Large intestine (tissue), 3 donors: ENCODE results near the gene CDC42EP5. TPM values are rescaled to one million over a fixed set of nuclear protein-coding genes. Genes with fewer than 3 reads are reported as not detected.

ENCODE experiments used
- DNase-seq, 2 donors: peaks; one replicate each; pipeline versions ENCODE4 v3.0.0 to v3.0.0-alpha.2; 2013
- H3K27ac ChIP-seq: one replicate; pipeline ENCODE4 v1.5.1; 2013; ENCODE audit warnings: low read length
- H3K27me3 ChIP-seq: 2 replicates; pipeline ENCODE4 v1.6.1; 2013; ENCODE audit warnings: low read length; ENCODE audit not compliant: control insufficient read depth, insufficient read depth
- H3K36me3 ChIP-seq: 2 replicates; pipeline ENCODE4 v1.6.1; 2013; ENCODE audit warnings: low read length; ENCODE audit not compliant: control insufficient read depth, insufficient read depth
- H3K4me1 ChIP-seq: one replicate; pipeline ENCODE4 v1.6.1; 2013; ENCODE audit warnings: low read length; ENCODE audit not compliant: control insufficient read depth, insufficient read depth
- H3K4me3 ChIP-seq: one replicate; pipeline ENCODE4 v1.5.1; 2013; ENCODE audit warnings: low read length
- H3K9me3 ChIP-seq: one replicate; pipeline ENCODE4 v1.6.1; 2013; ENCODE audit warnings: mild to moderate bottlenecking, low read depth, low read length, moderate library complexity; ENCODE audit not compliant: control insufficient read depth
- WGBS: methylation state at CpG from one replicate; pipeline ENCODE4 v1.1.5; 2013; ENCODE audit warnings: low lambda C conversion rate; ENCODE audit not compliant: insufficient coverage; 5-methylcytosine and 5-hydroxymethylcytosine counted together
- polyA plus RNA-seq: library from polyadenylated mRNA; unstranded; fragments of 120-200 nt; gene quantifications from one replicate; pipeline ENCODE4 v1.2.1, GENCODE V29; 2013

The CDC42EP5 gene
- polyA plus RNA-seq, 1 donor = 161 TPM

GRCh38 chr19:54434873-54435214 is 38.3 kb downstream of the CDC42EP5 start:
- WGBS = no CpG with 5 or more reads among the region's 11 CpGs
- Histone ChIP-seq H3K27me3 (peaks cover 5% of the 10 kb centered on the region), H3K36me3 (peaks cover 8% of the 10 kb centered on the region), H3K27ac (no peak overlapping the region), H3K9me3 (no peaks in the 10 kb centered on the region), H3K4me1 (peaks cover 20% of the 10 kb centered on the region), H3K4me3 (no peak overlapping the region)
- DNase-seq = no peak

GRCh38 chr19:54434112-54434872 is 38.8 kb downstream of the CDC42EP5 start:
- DNase-seq = peak in 1 of 2 donors; percentile 49
- Histone ChIP-seq H3K27me3 (peaks cover 8% of the 10 kb centered on the region), H3K4me1 (peaks cover 20% of the 10 kb centered on the region), H3K9me3 (no peaks in the 10 kb centered on the region), H3K36me3 (peaks cover 8% of the 10 kb centered on the region), H3K4me3 (no peak overlapping the region), H3K27ac (no peak overlapping the region)
- WGBS = no CpG with 5 or more reads among the region's 23 CpGs

- Histone ChIP-seq H3K4me1 (peaks cover 20% of the 10 kb centered on the region), H3K9me3 (no peaks in the 10 kb centered on the region), H3K27me3 (peaks cover 12% of the 10 kb centered on the region), H3K4me3 (no peak overlapping the region), H3K36me3 (peaks cover 4% of the 10 kb centered on the region), H3K27ac (no peak overlapping the region)
- DNase-seq = no peak
- WGBS = no CpG with 5 or more reads among the region's 5 CpGs
Measured at GRCh38 chr19:54433697-54434096, 39.4 kb downstream of the CDC42EP5 start.

- Histone ChIP-seq H3K36me3 (no peaks in the 10 kb centered on the region), H3K4me1 (peaks cover 17% of the 10 kb centered on the region), H3K27ac (no peak overlapping the region), H3K27me3 (peaks cover 16% of the 10 kb centered on the region), H3K4me3 (no peak overlapping the region), H3K9me3 (no peaks in the 10 kb centered on the region)
- DNase-seq = no peak
- WGBS = no CpG with 5 or more reads among the region's 10 CpGs
Measured at GRCh38 chr19:54432144-54432738, 40.9 kb downstream of the CDC42EP5 start.

GRCh38 chr19:54431255-54431838 is 41.7 kb downstream of the CDC42EP5 start:
- H3K4me1 ChIP-seq = peaks cover 17% of the 10 kb centered on the region
- DNase-seq = no peak
- peaks cover 20% of the 10 kb centered on the region for H3K27me3 ChIP-seq
- no peaks in the 10 kb centered on the region for H3K36me3 ChIP-seq
- H3K4me3 ChIP-seq = no peak overlapping the region
- no peaks in the 10 kb centered on the region for H3K9me3 ChIP-seq
- H3K27ac ChIP-seq = no peak overlapping the region
- 23% methylated on average over 3 of the region's 11 CpGs for WGBS

GRCh38 chr19:54430306-54431254 is 42.5 kb downstream of the CDC42EP5 start:
- Histone ChIP-seq H3K27ac (no peak overlapping the region), H3K9me3 (no peaks in the 10 kb centered on the region), H3K4me3 (no peak overlapping the region), H3K27me3 (peaks cover 21% of the 10 kb centered on the region), H3K4me1 (peaks cover 17% of the 10 kb centered on the region), H3K36me3 (no peaks in the 10 kb centered on the region)
- peak; percentile 32 to 54 for DNase-seq
- WGBS = no CpG with 5 or more reads among the region's 43 CpGs

GRCh38 chr19:54429545-54430227 is 43.4 kb downstream of the CDC42EP5 start:
- H3K9me3 ChIP-seq = no peaks in the 10 kb centered on the region
- H3K27ac ChIP-seq = no peak overlapping the region
- peaks cover 21% of the 10 kb centered on the region for H3K27me3 ChIP-seq
- peaks cover 11% of the 10 kb centered on the region for H3K4me1 ChIP-seq
- no peak for DNase-seq
- H3K36me3 ChIP-seq = no peaks in the 10 kb centered on the region
- no CpG with 5 or more reads among the region's 13 CpGs for WGBS
- H3K4me3 ChIP-seq = no peak overlapping the region

- Histone ChIP-seq H3K27ac (no peak overlapping the region), H3K9me3 (no peaks in the 10 kb centered on the region), H3K27me3 (peaks cover 21% of the 10 kb centered on the region), H3K36me3 (no peaks in the 10 kb centered on the region), H3K4me1 (peaks cover 10% of the 10 kb centered on the region), H3K4me3 (no peak overlapping the region)
- no peak for DNase-seq
- no CpG with 5 or more reads among the region's 8 CpGs for WGBS
Measured at GRCh38 chr19:54429176-54429495, 44.0 kb downstream of the CDC42EP5 start.

- H3K4me1 ChIP-seq = peaks cover 10% of the 10 kb centered on the region
- no peaks in the 10 kb centered on the region for H3K9me3 ChIP-seq
- no peak overlapping the region for H3K4me3 ChIP-seq
- WGBS = no CpG with 5 or more reads among the region's 11 CpGs
- no peaks in the 10 kb centered on the region for H3K36me3 ChIP-seq
- peaks cover 21% of the 10 kb centered on the region for H3K27me3 ChIP-seq
- DNase-seq = no peak
- no peak overlapping the region for H3K27ac ChIP-seq
Measured at GRCh38 chr19:54428323-54429175, 44.5 kb downstream of the CDC42EP5 start.
